Fibroblast of skin of left quadriceps (primary cell): Measurements from ENCODE around the gene GAGE13.
"Not testable (repeated sequence)": the region's sequence is repeated elsewhere in the genome, so short reads cannot be mapped to it uniquely, and the experiment has no call there.

Source experiments
- DNase-seq, 2 experiments: peaks; one replicate each; pipeline ENCODE4 v3.0.0-alpha.2; 2013; ENCODE audit warnings: low read depth in 2 of 2

The GAGE13 gene

GRCh38 chrX:49331282-49331681, at the start of gene GAGE13:
TSS of gene GAGE13 (plus strand) at chrX:49331582. CDS start at chrX:49332738, 1,156 bp downstream.
- not testable (repeated sequence) for DNase-seq

GRCh38 chrX:49282647-49283011, 48.8 kb upstream of the GAGE13 start:
- peak; percentile 5 to 8 for DNase-seq

- no peak for DNase-seq
Measured at GRCh38 chrX:49284212-49284611, 47.2 kb upstream of the GAGE13 start.

- DNase-seq: no peak
Measured at GRCh38 chrX:49286136-49286535, 45.2 kb upstream of the GAGE13 start.

GRCh38 chrX:49286581-49286980, 44.8 kb upstream of the GAGE13 start:
- DNase-seq: no peak

GRCh38 chrX:49287665-49288064, 43.7 kb upstream of the GAGE13 start:
- DNase-seq: no peak

- no peak for DNase-seq
Measured at GRCh38 chrX:49290215-49290614, 41.2 kb upstream of the GAGE13 start.

GRCh38 chrX:49291615-49292337, 39.6 kb upstream of the GAGE13 start:
- peak in 1 of 2 experiments; percentile 7 for DNase-seq

- DNase-seq: no peak
Measured at GRCh38 chrX:49292400-49293362, 38.7 kb upstream of the GAGE13 start.

GRCh38 chrX:49299293-49299692, 32.1 kb upstream of the GAGE13 start:
- DNase-seq: not testable (repeated sequence)

- DNase-seq: no peak
Measured at GRCh38 chrX:49300703-49301102, 30.7 kb upstream of the GAGE13 start.

- no peak for DNase-seq
Measured at GRCh38 chrX:49303346-49303745, 28.0 kb upstream of the GAGE13 start, which contains the start of gene GAGE10. TSS of gene GAGE10 (plus strand) at chrX:49303646. CDS start at chrX:49304860, 1,214 bp downstream.

- DNase-seq: not testable (repeated sequence)
Measured at GRCh38 chrX:49307775-49308174, 23.6 kb upstream of the GAGE13 start.

GRCh38 chrX:49308604-49309269, 22.6 kb upstream of the GAGE13 start:
- DNase-seq: no peak

- no peak for DNase-seq
Measured at GRCh38 chrX:49309401-49309981, 21.9 kb upstream of the GAGE13 start.

- no peak for DNase-seq
Measured at GRCh38 chrX:49310371-49310770, 21.0 kb upstream of the GAGE13 start.

GRCh38 chrX:49312176-49312575, 19.2 kb upstream of the GAGE13 start:
- no peak for DNase-seq

GRCh38 chrX:49316085-49316484, 15.3 kb upstream of the GAGE13 start:
- DNase-seq: no peak

GRCh38 chrX:49321737-49322136, 9.6 kb upstream of the GAGE13 start, which contains the start of gene GAGE12J:
TSS of gene GAGE12J (plus strand) at chrX:49322037. CDS start at chrX:49323194, 1,157 bp downstream.
- DNase-seq: not testable (repeated sequence)

GRCh38 chrX:49322266-49322665, 9.1 kb upstream of the GAGE13 start:
- not testable (repeated sequence) for DNase-seq

GRCh38 chrX:49323735-49324134, 7.6 kb upstream of the GAGE13 start:
- not testable (repeated sequence) for DNase-seq
